ENCODE results near the gene PTEN. TPM values are rescaled to one million over a fixed set of nuclear protein-coding genes. Genes with fewer than 3 reads are reported as not detected.
"Not testable (repeated sequence)": the region's sequence is repeated elsewhere in the genome, so short reads cannot be mapped to it uniquely, and the experiment has no call there.

PTEN gene
- total RNA-seq: 10 to 100 TPM; 87.2 to 91.9 TPM

GRCh38 chr10:87863053-87863943, at the start of gene PTEN, which contains the start of gene KLLN:
TSS of gene PTEN (plus strand) at chr10:87863625. CDS start at chr10:87864470, 845 bp downstream.
TSS of gene KLLN (minus strand) at chr10:87863533. CDS start at chr10:87862487, 1,046 bp downstream.
- H3K36me3 Mint-ChIP-seq (ENCODE audit: low read depth): peaks cover 37% of the 10 kb centered on the region
- H3K9me3 Mint-ChIP-seq (ENCODE audit: insufficient read depth): no peaks in the 10 kb centered on the region
- peak within 1 kb of the TSS; percentile 94 for H3K27ac Mint-ChIP-seq

GRCh38 chr10:87816163-87816897, 47.1 kb upstream of the PTEN start:
- POLR2A ChIA-PET: interaction anchor here (2.3 to 2.8 kb wide), 2 partner anchors 26 to 47 kb away, joined by 6 to 22 read pairs; partner anchors contain the start of genes KLLN and PTEN
- Mint-ChIP-seq H3K4me1 (ENCODE audit: low read depth) (peaks cover 34% of the 10 kb centered on the region), H3K4me3 (peak overlapping the region; percentile 99), H3K36me3 (ENCODE audit: low read depth) (peaks cover 33% of the 10 kb centered on the region), H3K27me3 (ENCODE audit: low read depth) (no peaks in the 10 kb centered on the region), H3K9me3 (ENCODE audit: insufficient read depth) (no peaks in the 10 kb centered on the region), H3K27ac (peak overlapping the region; percentile 97)
- DNase-seq (no peak), ATAC-seq (no peak)
- CTCF ChIA-PET: no interaction called here

More at GRCh38 chr10:87863053-87863943, at the start of gene PTEN, which contains the start of gene KLLN:
- POLR2A ChIA-PET: interaction anchor here (0.6 to 3.3 kb wide), 17 partner anchors 9 to 1016 kb away, joined by 3 to 40 read pairs (median 4); partner anchors contain the start of genes ATAD1, MINPP1, RNLS and STAMBPL1
- peaks cover 3% of the 10 kb centered on the region for H3K27me3 Mint-ChIP-seq (ENCODE audit: low read depth)
- peaks cover 32% of the 10 kb centered on the region for H3K4me1 Mint-ChIP-seq (ENCODE audit: low read depth)
- peak; percentile 62 for ATAC-seq
- peak; percentile 85 for DNase-seq
- H3K4me3 Mint-ChIP-seq: peak within 1 kb of the TSS; percentile 98
- CTCF ChIA-PET: interaction anchor here (0.7 to 6.0 kb wide), 8 partner anchors 13 to 720 kb away, joined by 3 to 82 read pairs (median 14); partner anchors contain the start of genes ATAD1 and RNLS

DNA sequence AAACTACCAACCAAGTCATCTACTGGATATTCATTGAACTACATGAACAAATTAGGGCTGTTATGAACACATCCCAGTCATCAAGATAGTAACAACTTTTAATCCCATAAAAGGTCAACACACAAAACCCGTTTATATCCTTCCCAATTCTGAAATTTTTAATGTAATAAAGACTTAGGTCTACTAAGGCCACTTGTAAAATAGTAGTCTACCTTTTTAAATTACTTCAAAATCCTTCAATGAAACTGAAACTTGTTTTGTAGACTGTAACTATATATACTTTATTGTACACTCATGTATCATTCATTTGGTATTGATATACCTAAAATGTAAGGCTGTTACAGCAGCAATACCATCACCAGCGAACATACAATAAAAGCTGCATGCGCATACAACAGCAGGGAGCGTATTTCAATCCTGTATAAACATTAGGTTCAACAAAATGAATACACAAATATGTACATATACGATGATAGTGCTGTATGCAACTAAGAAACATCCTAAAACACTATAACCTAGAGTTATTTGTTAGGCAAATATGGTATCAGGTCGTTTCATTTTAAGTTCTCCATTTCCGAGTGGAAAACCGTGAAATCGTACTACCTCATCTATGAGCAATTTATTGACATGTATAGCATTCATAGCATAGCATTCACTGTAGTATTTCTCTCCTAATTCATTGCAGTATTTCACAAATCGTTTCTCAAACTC, 46.4 kb upstream of the PTEN start:
- ChIA-PET POLR2A (interaction anchor here (1.7 to 2.8 kb wide), 4 partner anchors 19 to 65 kb away, joined by 5 to 22 read pairs (median 6); partner anchors contain the start of genes KLLN and PTEN), CTCF (interaction anchor here (1.0 to 3.0 kb wide), 3 partner anchors 26 to 502 kb away, joined by 3 to 11 read pairs (median 3); no protein-coding TSS in a partner anchor)
- peak overlapping the region; percentile 97 for H3K27ac Mint-ChIP-seq
- peaks cover 26% of the 10 kb centered on the region for H3K36me3 Mint-ChIP-seq (ENCODE audit: low read depth)
- no peak for DNase-seq
- no peaks in the 10 kb centered on the region for H3K27me3 Mint-ChIP-seq (ENCODE audit: low read depth)
- H3K9me3 Mint-ChIP-seq (ENCODE audit: insufficient read depth): no peaks in the 10 kb centered on the region
- no peak for ATAC-seq
- H3K4me3 Mint-ChIP-seq: peak overlapping the region; percentile 99
- peaks cover 34% of the 10 kb centered on the region for H3K4me1 Mint-ChIP-seq (ENCODE audit: low read depth)

DNA sequence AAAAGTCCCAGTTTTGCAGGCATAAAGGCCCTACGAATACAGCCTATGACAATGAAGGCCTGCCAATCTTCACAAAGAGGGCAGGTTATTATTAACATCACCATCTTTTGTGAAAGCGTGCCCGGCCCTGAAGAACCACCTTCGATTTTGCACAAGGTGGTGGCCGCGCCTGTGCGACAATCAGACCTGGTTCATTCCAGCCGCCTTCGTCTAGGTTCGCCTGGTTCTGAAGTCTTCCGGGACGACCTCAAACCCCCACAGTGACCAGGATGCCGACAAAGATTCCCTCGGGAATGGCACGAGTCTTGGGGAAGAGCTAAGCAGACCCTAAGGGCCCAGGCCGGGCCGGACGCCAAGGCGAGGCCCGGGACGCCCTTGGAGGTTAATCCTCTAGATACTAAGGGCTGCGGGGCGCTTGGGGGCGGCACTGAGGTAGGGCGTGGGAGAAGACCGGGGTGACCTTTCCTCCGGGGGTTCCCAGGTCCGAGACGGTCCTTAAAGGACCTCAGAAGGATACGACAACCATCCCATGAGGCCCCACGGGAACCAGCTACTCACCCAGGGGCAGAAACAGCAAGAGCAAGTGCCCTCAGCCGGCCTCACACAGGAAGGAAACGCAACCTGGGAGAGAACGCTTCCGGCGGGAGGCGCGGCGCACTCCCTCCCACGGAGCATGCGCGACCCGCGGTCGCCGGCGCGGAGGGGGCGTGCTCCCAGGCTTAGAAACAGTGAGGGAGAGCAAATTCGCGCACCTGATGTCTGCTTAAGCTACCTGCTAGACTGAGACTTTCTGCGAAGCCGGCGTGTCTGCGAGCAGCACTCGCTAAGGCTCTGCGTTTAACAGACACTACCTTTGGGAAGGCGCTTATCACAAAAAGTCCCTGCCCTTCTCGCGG, 45.6 kb upstream of the PTEN start, which contains the start of gene ATAD1:
ATAD1 (minus strand) TSS at position 618 of the 896 bp plus-strand sequence. CDS start 3,627 bp downstream, outside the sequence.
- peak; percentile 92 for DNase-seq
- peak; percentile 94 for ATAC-seq
- Mint-ChIP-seq H3K9me3 (ENCODE audit: insufficient read depth) (no peaks in the 10 kb centered on the region), H3K4me3 (peak within 1 kb of the TSS; percentile 99), H3K27ac (peak within 1 kb of the TSS; percentile 97), H3K36me3 (ENCODE audit: low read depth) (peaks cover 20% of the 10 kb centered on the region), H3K4me1 (ENCODE audit: low read depth) (peaks cover 34% of the 10 kb centered on the region), H3K27me3 (ENCODE audit: low read depth) (peaks cover 2% of the 10 kb centered on the region)
- POLR2A ChIA-PET: interaction anchor here (0.7 to 2.8 kb wide), 11 partner anchors 9 to 450 kb away, joined by 3 to 22 read pairs (median 3); partner anchors contain the start of genes KLLN and PTEN
- CTCF ChIA-PET: interaction anchor here (0.7 to 3.5 kb wide), 12 partner anchors 11 to 1170 kb away, joined by 3 to 25 read pairs (median 5); partner anchors contain the start of genes KLLN, PTEN and RNLS

GRCh38 chr10:87818505-87819288, 44.7 kb upstream of the PTEN start:
- peak overlapping the region; percentile 99 for H3K4me3 Mint-ChIP-seq
- peaks cover 5% of the 10 kb centered on the region for H3K27me3 Mint-ChIP-seq (ENCODE audit: low read depth)
- peak overlapping the region; percentile 97 for H3K27ac Mint-ChIP-seq

DNA sequence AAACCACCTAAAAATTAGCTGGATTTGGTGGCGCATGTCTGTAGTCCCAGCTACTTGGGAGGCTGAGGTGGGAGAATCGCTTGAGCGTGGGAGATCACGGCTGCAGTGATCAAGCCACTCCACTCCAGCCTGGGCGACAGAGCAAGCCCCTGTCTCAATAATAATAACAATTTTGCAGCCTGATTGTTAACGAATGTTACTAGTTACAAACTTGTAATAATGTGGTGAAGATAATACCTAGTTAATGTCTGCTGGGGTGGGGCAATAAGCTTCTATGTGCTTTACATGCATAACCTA, 44.2 kb upstream of the PTEN start:
- H3K9me3 Mint-ChIP-seq (ENCODE audit: insufficient read depth): no peaks in the 10 kb centered on the region

More at GRCh38 chr10:87818505-87819288, 44.7 kb upstream of the PTEN start:
- H3K36me3 Mint-ChIP-seq (ENCODE audit: low read depth): peaks cover 19% of the 10 kb centered on the region
- ATAC-seq (peak; percentile 68), DNase-seq (peak; percentile 75)
- CTCF ChIA-PET: interaction anchor here (0.7 to 3.5 kb wide), 12 partner anchors 10 to 1169 kb away, joined by 3 to 25 read pairs (median 5); partner anchors contain the start of genes KLLN, PTEN and RNLS
- peaks cover 34% of the 10 kb centered on the region for H3K4me1 Mint-ChIP-seq (ENCODE audit: low read depth)
- POLR2A ChIA-PET: interaction anchor here (0.7 to 2.8 kb wide), 11 partner anchors 8 to 67 kb away, joined by 3 to 22 read pairs (median 3); partner anchors contain the start of genes KLLN and PTEN
- H3K9me3 Mint-ChIP-seq (ENCODE audit: insufficient read depth): no peaks in the 10 kb centered on the region

DNA sequence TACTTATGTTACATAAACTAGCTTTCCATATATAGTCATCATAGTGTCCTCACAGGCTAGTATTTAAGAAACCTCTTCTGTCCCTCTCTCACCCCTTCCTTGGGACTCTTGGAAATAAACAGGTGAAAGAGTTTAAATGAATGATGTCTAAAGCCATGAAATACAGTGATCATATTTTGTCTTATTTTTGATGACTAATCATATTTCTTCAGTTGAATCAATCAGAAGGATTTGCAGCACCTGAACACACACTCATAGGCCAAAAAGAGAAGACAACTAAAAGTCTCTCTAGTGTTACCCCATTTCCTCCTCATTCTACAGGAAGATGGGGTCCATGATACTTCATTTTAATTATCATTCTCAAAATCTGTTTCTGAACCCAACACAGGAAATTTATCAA, 36.8 kb upstream of the PTEN start:
- POLR2A ChIA-PET: interaction anchor here (1.3 kb wide), 1 partner anchor 9 kb away, joined by 3 read pairs; the partner anchor contains the start of gene ATAD1
- CTCF ChIA-PET: interaction anchor here (4.5 kb wide), 1 partner anchor 8 kb away, joined by 25 read pairs; the partner anchor contains the start of gene ATAD1
- H3K4me1 Mint-ChIP-seq (ENCODE audit: low read depth): peaks cover 16% of the 10 kb centered on the region

More for the DNA sequence above, 44.2 kb upstream of the PTEN start:
- Mint-ChIP-seq H3K4me1 (ENCODE audit: low read depth) (peaks cover 33% of the 10 kb centered on the region), H3K36me3 (ENCODE audit: low read depth) (peaks cover 18% of the 10 kb centered on the region), H3K4me3 (peak overlapping the region; percentile 24), H3K27me3 (ENCODE audit: low read depth) (peaks cover 7% of the 10 kb centered on the region), H3K27ac (peak overlapping the region; percentile 22)
- DNase-seq (no peak), ATAC-seq (no peak)
- ChIA-PET CTCF (interaction anchor here (1.0 to 3.5 kb wide), 8 partner anchors 10 to 764 kb away, joined by 3 to 25 read pairs (median 8); partner anchors contain the start of genes KLLN, PTEN and RNLS), POLR2A (interaction anchor here (0.7 to 2.8 kb wide), 3 partner anchors 10 to 44 kb away, joined by 3 to 22 read pairs (median 20); partner anchors contain the start of genes KLLN and PTEN)

GRCh38 chr10:87827681-87828080, 35.7 kb upstream of the PTEN start:
- Mint-ChIP-seq H3K4me3 (no peak overlapping the region), H3K36me3 (ENCODE audit: low read depth) (no peaks in the 10 kb centered on the region), H3K27me3 (ENCODE audit: low read depth) (peaks cover 4% of the 10 kb centered on the region), H3K4me1 (ENCODE audit: low read depth) (peaks cover 16% of the 10 kb centered on the region), H3K9me3 (ENCODE audit: insufficient read depth) (no peaks in the 10 kb centered on the region), H3K27ac (no peak overlapping the region)
- ATAC-seq (no peak), DNase-seq (no peak)
- ChIA-PET POLR2A (interaction anchor here (3.5 kb wide), 1 partner anchor 9 kb away, joined by 20 read pairs; the partner anchor contains the start of gene ATAD1), CTCF (interaction anchor here (1.1 to 4.5 kb wide), 4 partner anchors 9 to 23 kb away, joined by 3 to 25 read pairs (median 6); partner anchors contain the start of gene ATAD1)

More for the DNA sequence above, 36.8 kb upstream of the PTEN start:
- Mint-ChIP-seq H3K27ac (no peak overlapping the region), H3K9me3 (ENCODE audit: insufficient read depth) (no peaks in the 10 kb centered on the region), H3K27me3 (ENCODE audit: low read depth) (peaks cover 7% of the 10 kb centered on the region), H3K4me3 (no peak overlapping the region), H3K36me3 (ENCODE audit: low read depth) (no peaks in the 10 kb centered on the region)
- no peak for ATAC-seq
- no peak for DNase-seq

- CTCF ChIA-PET: interaction anchor here (0.7 to 4.5 kb wide), 5 partner anchors 9 to 735 kb away, joined by 3 to 25 read pairs (median 3); partner anchors contain the start of gene ATAD1
- not testable (repeated sequence) for H3K27ac Mint-ChIP-seq; H3K4me3 Mint-ChIP-seq; H3K36me3 Mint-ChIP-seq (ENCODE audit: low read depth); DNase-seq; H3K9me3 Mint-ChIP-seq (ENCODE audit: insufficient read depth); ATAC-seq; H3K27me3 Mint-ChIP-seq (ENCODE audit: low read depth)
- POLR2A ChIA-PET: interaction anchor here (3.5 kb wide), 1 partner anchor 10 kb away, joined by 20 read pairs; the partner anchor contains the start of gene ATAD1
- H3K4me1 Mint-ChIP-seq (ENCODE audit: low read depth): peaks cover 16% of the 10 kb centered on the region
Measured at GRCh38 chr10:87829051-87829450, 34.4 kb upstream of the PTEN start.

Data from activated CD8-positive, alpha-beta T cell treated with anti-CD3 and anti-CD28 coated beads, Interleukin-2, amount 10 ng/mL, durations not matched to agents 7 days and 5 days (primary cell).